SK-N-SH (cell line): ENCODE measurements around the gene ADGRF5. TPM values are rescaled to one million over a fixed set of nuclear protein-coding genes. Genes with fewer than 3 reads are reported as not detected.

Source experiments
- CTCF ChIA-PET: fragments of 300-600, 350-600 bp; formaldehyde crosslinking; extraction: SDS; loops from one replicate; lab custom pipeline; 2021; lab: Yijun Ruan, JAX
- POLR2A ChIA-PET: fragments of 350-600 bp; sonication (Branson Sonifier 250); formaldehyde crosslinking; extraction: SDS; loops from one replicate; lab custom pipeline; 2020; ENCODE audit warnings: antibody characterized with exemption, inconsistent platforms; lab: Yijun Ruan, JAX
- DNase-seq: peaks from one replicate; pipeline ENCODE4 v3.0.0; 2012
- H2AFZ ChIP-seq: fragments of 200-600 bp; sonication (generic); 2 replicates; pipeline ENCODE4 v1.8.1; 2016; ENCODE audit warnings: antibody characterized with exemption, mild to moderate bottlenecking, low read depth
- H3F3A ChIP-seq: fragments of 200-600 bp; sonication (generic); replicated peaks from 2 replicates; pipeline ENCODE3; 2016; ENCODE audit warnings: antibody characterized with exemption, mild to moderate bottlenecking; ENCODE audit not compliant: insufficient read depth
- H3K27ac ChIP-seq, 2 experiments: fragments of 200-500 bp in 1 of 2; fragments of 200-600 bp in 1 of 2; sonication (Bioruptor generic) in 1 of 2; sonication (generic), shearing (Covaris generic) in 1 of 2; 2 replicates each; pipeline versions ENCODE4 v1.5.1 to v1.6.1; 2014 to 2016; ENCODE audit warnings: low read depth in 2 of 2, inconsistent platforms in 1 of 2, low read length in 1 of 2, mild to moderate bottlenecking in 1 of 2, mixed read lengths in 1 of 2
- H3K27me3 ChIP-seq: fragments of 200-600 bp; sonication (generic), shearing (Covaris generic); 2 replicates; pipeline ENCODE4 v1.6.1; 2016; ENCODE audit warnings: mixed run types; ENCODE audit not compliant: insufficient read depth
- H3K36me3 ChIP-seq, 2 experiments: fragments of 200-500 bp in 1 of 2; fragments of 200-600 bp in 1 of 2; sonication (Bioruptor generic) in 1 of 2; sonication (generic) in 1 of 2; replicated peaks in 1 of 2; 2 replicates each; pipeline versions ENCODE3 to v1.5.1; 2014 to 2016; ENCODE audit warnings: low read length in 1 of 2, mild to moderate bottlenecking in 1 of 2; ENCODE audit not compliant: insufficient read depth in 2 of 2, control insufficient read depth in 1 of 2
- H3K4me1 ChIP-seq, 2 experiments: fragments of 200-500 bp in 1 of 2; fragments of 200-600 bp in 1 of 2; sonication (Bioruptor generic) in 1 of 2; sonication (generic), shearing (Covaris generic) in 1 of 2; 2 replicates each; pipeline versions ENCODE4 v1.5.1 to v1.6.1; 2014 to 2016; ENCODE audit warnings: low read depth in 1 of 2, low read length in 1 of 2, mixed run types in 1 of 2; ENCODE audit not compliant: insufficient read depth in 2 of 2, control insufficient read depth in 1 of 2
- H3K4me2 ChIP-seq: fragments of 200-600 bp; sonication (generic), shearing (Covaris generic); 2 replicates; pipeline ENCODE4 v1.6.1; 2017; ENCODE audit warnings: mixed run types
- H3K4me3 ChIP-seq, 2 experiments: fragments of 200-500 bp in 1 of 2; fragments of 200-600 bp in 1 of 2; sonication (Bioruptor generic) in 1 of 2; sonication (generic), shearing (Covaris generic) in 1 of 2; 2 replicates each; pipeline versions ENCODE4 v1.5.1 to v1.8.1; 2014 to 2016; ENCODE audit warnings: low read depth in 2 of 2, inconsistent platforms in 1 of 2, low read length in 1 of 2, mild to moderate bottlenecking in 1 of 2, mixed read lengths in 1 of 2, moderate library complexity in 1 of 2
- H3K79me2 ChIP-seq: fragments of 200-600 bp; sonication (generic); 2 replicates; pipeline ENCODE4 v1.8.1; 2017; ENCODE audit warnings: mild to moderate bottlenecking; ENCODE audit not compliant: insufficient read depth
- H3K9ac ChIP-seq: fragments of 200-600 bp; sonication (generic); 2 replicates; pipeline ENCODE4 v1.6.1; 2017; ENCODE audit warnings: mixed run types
- H3K9me2 ChIP-seq: fragments of 200-600 bp; sonication (generic); 2 replicates; pipeline ENCODE4 v1.6.1; 2017; ENCODE audit warnings: mixed run types
- H3K9me3 ChIP-seq: fragments of 200-600 bp; sonication (generic); 2 replicates; pipeline ENCODE4 v1.6.1; 2017; ENCODE audit warnings: mixed run types, mild to moderate bottlenecking, moderate library complexity
- H4K20me1 ChIP-seq: fragments of 200-600 bp; sonication (generic); 2 replicates; pipeline ENCODE4 v1.6.1; 2017; ENCODE audit warnings: mild to moderate bottlenecking, mixed run types; ENCODE audit not compliant: insufficient read depth
- EP300 ChIP-seq, 2 experiments: IDR thresholded peaks; 2 replicates each; pipeline versions ENCODE4 v1.4.0 to v1.6.1; 2012; ENCODE audit warnings: borderline replicate concordance in 1 of 2, low read depth in 1 of 2, low read length in 1 of 2
- FOSL2 ChIP-seq: IDR thresholded peaks from 2 replicates; pipeline ENCODE4 v1.4.0; 2012; ENCODE audit warnings: low read depth, mild to moderate bottlenecking, moderate library complexity, borderline replicate concordance
- FOXJ3 ChIP-seq: sonication (generic); formaldehyde crosslinking; IDR thresholded peaks from 2 replicates; pipeline ENCODE4 v1.5.1; 2020; ENCODE audit warnings: mild to moderate bottlenecking, missing genetic modification reagents
- JUND ChIP-seq: IDR thresholded peaks from 2 replicates; pipeline ENCODE4 v1.4.0; 2012
- NFIC ChIP-seq: IDR thresholded peaks from 2 replicates; pipeline ENCODE4 v1.4.0; 2012; ENCODE audit warnings: borderline replicate concordance
- POLR2AphosphoS5 ChIP-seq: IDR thresholded peaks from 2 replicates; pipeline ENCODE4 v1.6.1; 2012; ENCODE audit warnings: low read depth, low read length
- RCOR1 ChIP-seq: fragments of 150-350 bp; IDR thresholded peaks from 2 replicates; pipeline ENCODE4 v1.6.1; 2017; ENCODE audit warnings: antibody characterized with exemption, low read length
- SIN3A ChIP-seq: IDR thresholded peaks from 2 replicates; pipeline ENCODE4 v1.6.1; 2012; ENCODE audit warnings: low read depth, mild to moderate bottlenecking, low read length, moderate library complexity, borderline replicate concordance
- TAF1 ChIP-seq: IDR thresholded peaks from 2 replicates; pipeline ENCODE4 v1.6.1; 2012; ENCODE audit warnings: low read depth, mild to moderate bottlenecking, low read length, moderate library complexity, borderline replicate concordance
- TCF12 ChIP-seq: IDR thresholded peaks from 2 replicates; pipeline ENCODE4 v1.4.0; 2012
- YY1 ChIP-seq: IDR thresholded peaks from 2 replicates; pipeline ENCODE4 v1.4.0; 2012; ENCODE audit warnings: low read depth, mild to moderate bottlenecking
- WGBS: methylation state at CpG from one replicate; pipeline ENCODE4 v1.1.6; 2017; ENCODE audit warnings: low lambda C conversion rate; 5-methylcytosine and 5-hydroxymethylcytosine counted together
- polyA plus RNA-seq, 3 experiments: library from polyadenylated mRNA; depleted of rRNA; stranded (reverse); fragments of >200 nt; gene quantifications; 2 replicates each; pipeline ENCODE4 v1.2.3, GENCODE V29; 2012
- TF ChIP-seq, protein P1 (sequence below): IDR thresholded peaks from 2 replicates; pipeline ENCODE4 v1.4.0; 2012; ENCODE audit warnings: low read depth
- TF ChIP-seq, protein P2 (sequence below): IDR thresholded peaks from 2 replicates; pipeline ENCODE4 v1.4.0; 2012; ENCODE audit warnings: low read depth, borderline replicate concordance
- TF ChIP-seq, protein P3 (sequence below): IDR thresholded peaks from 2 replicates; pipeline ENCODE4 v1.4.0; 2012; ENCODE audit warnings: low read depth, borderline replicate concordance

Gene ADGRF5
- polyA plus RNA-seq, 1 of the 3 experiments (the other 2 are of a cell fraction), result 0.02 TPM

DNA sequence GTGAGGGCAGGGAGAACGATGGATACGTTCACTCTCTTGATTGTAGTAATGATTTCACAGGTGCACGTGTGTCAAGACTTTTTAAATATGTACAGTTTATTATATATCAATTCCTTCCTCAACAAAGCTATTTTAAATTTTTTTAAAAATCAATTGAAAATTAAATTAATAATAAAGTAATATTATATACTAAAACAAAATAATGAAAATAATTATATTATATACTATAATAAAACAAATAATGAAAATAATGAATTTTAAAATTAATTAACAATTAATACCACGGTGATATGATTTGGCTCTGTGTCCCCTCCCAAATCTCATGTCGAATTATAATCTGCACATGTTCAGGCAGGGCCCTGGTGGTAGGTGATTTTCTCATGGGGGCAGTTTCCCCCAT is 42.7 kb downstream of the ADGRF5 start:
- Histone ChIP-seq H3K9me2 (no peaks in the 10 kb centered on the region), H3K4me2 (no peak overlapping the region), H3K36me3 (no peaks in the 10 kb centered on the region), H4K20me1 (no peaks in the 10 kb centered on the region), H3K4me3 (no peak overlapping the region), H3F3A (no peaks in the 10 kb centered on the region), H3K9ac (no peak overlapping the region), H3K27ac (no peak overlapping the region), H3K79me2 (no peaks in the 10 kb centered on the region), H3K27me3 (no peaks in the 10 kb centered on the region; the same call in 1 of the 2 replicates), H3K9me3 (no peaks in the 10 kb centered on the region), H2AFZ (no peak overlapping the region), H3K4me1 (no peaks in the 10 kb centered on the region)
- ChIA-PET CTCF (no interaction called here), POLR2A (no interaction called here)
- no peak for DNase-seq
- WGBS, result 17% methylated on average over 5 of the region's 5 CpGs
- TF ChIP-seq SIN3A (no peak), POLR2AphosphoS5 (no peak), YY1 (no peak), JUND (no peak), NFIC (no peak), EP300 (IDR thresholded peaks at IDR 0.05; ENCODE audit: borderline replicate concordance in 1 of 2, low read depth in 1 of 2, low read length in 1 of 2) (no peak), FOSL2 (no peak)
- TF ChIP-seq, protein P1, sequence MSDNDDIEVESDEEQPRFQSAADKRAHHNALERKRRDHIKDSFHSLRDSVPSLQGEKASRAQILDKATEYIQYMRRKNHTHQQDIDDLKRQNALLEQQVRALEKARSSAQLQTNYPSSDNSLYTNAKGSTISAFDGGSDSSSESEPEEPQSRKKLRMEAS, result no peak

- 10% methylated on average over 4 of the region's 4 CpGs for WGBS
- Histone ChIP-seq H4K20me1 (no peaks in the 10 kb centered on the region), H3K9me2 (no peaks in the 10 kb centered on the region), H3K9me3 (no peaks in the 10 kb centered on the region), H3K27ac (no peak overlapping the region), H3K4me3 (no peak overlapping the region), H3K4me2 (no peak overlapping the region), H3F3A (no peaks in the 10 kb centered on the region)
- POLR2A ChIA-PET, result no interaction called here
- TF ChIP-seq, protein P2, sequence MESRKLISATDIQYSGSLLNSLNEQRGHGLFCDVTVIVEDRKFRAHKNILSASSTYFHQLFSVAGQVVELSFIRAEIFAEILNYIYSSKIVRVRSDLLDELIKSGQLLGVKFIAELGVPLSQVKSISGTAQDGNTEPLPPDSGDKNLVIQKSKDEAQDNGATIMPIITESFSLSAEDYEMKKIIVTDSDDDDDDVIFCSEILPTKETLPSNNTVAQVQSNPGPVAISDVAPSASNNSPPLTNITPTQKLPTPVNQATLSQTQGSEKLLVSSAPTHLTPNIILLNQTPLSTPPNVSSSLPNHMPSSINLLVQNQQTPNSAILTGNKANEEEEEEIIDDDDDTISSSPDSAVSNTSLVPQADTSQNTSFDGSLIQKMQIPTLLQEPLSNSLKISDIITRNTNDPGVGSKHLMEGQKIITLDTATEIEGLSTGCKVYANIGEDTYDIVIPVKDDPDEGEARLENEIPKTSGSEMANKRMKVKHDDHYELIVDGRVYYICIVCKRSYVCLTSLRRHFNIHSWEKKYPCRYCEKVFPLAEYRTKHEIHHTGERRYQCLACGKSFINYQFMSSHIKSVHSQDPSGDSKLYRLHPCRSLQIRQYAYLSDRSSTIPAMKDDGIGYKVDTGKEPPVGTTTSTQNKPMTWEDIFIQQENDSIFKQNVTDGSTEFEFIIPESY, result no peak
- no peak for TF ChIP-seq RCOR1
- TF ChIP-seq, protein P3, sequence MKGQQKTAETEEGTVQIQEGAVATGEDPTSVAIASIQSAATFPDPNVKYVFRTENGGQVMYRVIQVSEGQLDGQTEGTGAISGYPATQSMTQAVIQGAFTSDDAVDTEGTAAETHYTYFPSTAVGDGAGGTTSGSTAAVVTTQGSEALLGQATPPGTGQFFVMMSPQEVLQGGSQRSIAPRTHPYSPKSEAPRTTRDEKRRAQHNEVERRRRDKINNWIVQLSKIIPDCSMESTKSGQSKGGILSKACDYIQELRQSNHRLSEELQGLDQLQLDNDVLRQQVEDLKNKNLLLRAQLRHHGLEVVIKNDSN, result no peak
- TF ChIP-seq FOXJ3 (CRISPR knock-in tag), result no peak
- no peak for TF ChIP-seq TAF1
- TF ChIP-seq TCF12, result no peak
- TF ChIP-seq, all 33 proteins: peak for 0
- no peak overlapping the region for H2AFZ ChIP-seq
- CTCF ChIA-PET, result interaction anchor here (1.8 kb wide), 1 partner anchor 27 kb away, joined by 7 read pairs; no protein-coding TSS in a partner anchor
- peaks cover 11% of the 10 kb centered on the region for H3K27me3 ChIP-seq
- no peaks in the 10 kb centered on the region for H3K79me2 ChIP-seq
- DNase-seq, result no peak
- H3K36me3 ChIP-seq, result no peaks in the 10 kb centered on the region
- H3K9ac ChIP-seq, result no peak overlapping the region
- H3K4me1 ChIP-seq, result no peaks in the 10 kb centered on the region
These were observed 45.6 kb downstream of the ADGRF5 start for GRCh38 chr6:46876126-46876525.
